SK-N-SH (cell line): ENCODE data around the gene UBR7.

ENCODE experiments used
- POLR2AphosphoS5 ChIP-seq: IDR thresholded peaks from 2 replicates; pipeline ENCODE4 v1.6.1; 2012; ENCODE audit warnings: low read depth, low read length
- RAD21 ChIP-seq: IDR thresholded peaks from 2 replicates; pipeline ENCODE4 v1.6.1; 2012; ENCODE audit warnings: mild to moderate bottlenecking, low read length
- TEAD4 ChIP-seq: IDR thresholded peaks from 2 replicates; pipeline ENCODE4 v1.4.0; 2012; ENCODE audit warnings: mild to moderate bottlenecking, borderline replicate concordance; ENCODE audit not compliant: insufficient read depth
- TF ChIP-seq, protein P1 (sequence below): fragments of 200-600 bp; sonication (generic); IDR thresholded peaks from 2 replicates; pipeline ENCODE4 v1.6.1; 2017; ENCODE audit warnings: antibody characterized with exemption, mild to moderate bottlenecking, moderate library complexity
- TF ChIP-seq, protein P2 (sequence below): fragments of 150-350 bp; IDR thresholded peaks from 2 replicates; pipeline ENCODE4 v1.6.1; 2017; ENCODE audit warnings: antibody characterized with exemption, low read length, low read depth, borderline replicate concordance

DNA sequence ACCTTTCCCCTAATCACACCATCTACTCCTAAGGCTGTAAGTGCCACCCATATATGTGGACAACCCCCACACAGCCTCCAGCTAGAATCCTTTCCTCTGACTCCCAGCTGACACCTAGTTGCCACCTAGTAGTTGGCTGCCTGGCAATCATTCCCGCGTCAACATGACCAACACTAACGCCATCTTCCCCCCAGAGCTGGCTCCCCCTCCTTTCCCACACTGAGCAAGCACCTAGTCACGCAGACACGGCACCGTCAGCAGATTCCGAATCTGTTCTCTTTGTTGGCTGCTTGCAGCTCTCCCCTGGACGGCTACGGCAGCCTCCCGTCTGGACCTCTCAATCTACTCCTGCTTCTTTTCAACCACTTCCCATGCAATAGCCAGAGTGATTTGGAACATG lies 27.7 kb downstream of the UBR7 start:
- TF ChIP-seq TEAD4, result no peak
- TF ChIP-seq, protein P1, sequence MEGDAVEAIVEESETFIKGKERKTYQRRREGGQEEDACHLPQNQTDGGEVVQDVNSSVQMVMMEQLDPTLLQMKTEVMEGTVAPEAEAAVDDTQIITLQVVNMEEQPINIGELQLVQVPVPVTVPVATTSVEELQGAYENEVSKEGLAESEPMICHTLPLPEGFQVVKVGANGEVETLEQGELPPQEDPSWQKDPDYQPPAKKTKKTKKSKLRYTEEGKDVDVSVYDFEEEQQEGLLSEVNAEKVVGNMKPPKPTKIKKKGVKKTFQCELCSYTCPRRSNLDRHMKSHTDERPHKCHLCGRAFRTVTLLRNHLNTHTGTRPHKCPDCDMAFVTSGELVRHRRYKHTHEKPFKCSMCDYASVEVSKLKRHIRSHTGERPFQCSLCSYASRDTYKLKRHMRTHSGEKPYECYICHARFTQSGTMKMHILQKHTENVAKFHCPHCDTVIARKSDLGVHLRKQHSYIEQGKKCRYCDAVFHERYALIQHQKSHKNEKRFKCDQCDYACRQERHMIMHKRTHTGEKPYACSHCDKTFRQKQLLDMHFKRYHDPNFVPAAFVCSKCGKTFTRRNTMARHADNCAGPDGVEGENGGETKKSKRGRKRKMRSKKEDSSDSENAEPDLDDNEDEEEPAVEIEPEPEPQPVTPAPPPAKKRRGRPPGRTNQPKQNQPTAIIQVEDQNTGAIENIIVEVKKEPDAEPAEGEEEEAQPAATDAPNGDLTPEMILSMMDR, result no peak
- TF ChIP-seq RAD21, result no peak
- no peak for TF ChIP-seq POLR2AphosphoS5
- TF ChIP-seq, protein P2, sequence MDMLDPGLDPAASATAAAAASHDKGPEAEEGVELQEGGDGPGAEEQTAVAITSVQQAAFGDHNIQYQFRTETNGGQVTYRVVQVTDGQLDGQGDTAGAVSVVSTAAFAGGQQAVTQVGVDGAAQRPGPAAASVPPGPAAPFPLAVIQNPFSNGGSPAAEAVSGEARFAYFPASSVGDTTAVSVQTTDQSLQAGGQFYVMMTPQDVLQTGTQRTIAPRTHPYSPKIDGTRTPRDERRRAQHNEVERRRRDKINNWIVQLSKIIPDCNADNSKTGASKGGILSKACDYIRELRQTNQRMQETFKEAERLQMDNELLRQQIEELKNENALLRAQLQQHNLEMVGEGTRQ, result no peak
